Tibial nerve (tissue), 4 donors: ENCODE results near the gene SH3RF2.

ENCODE experiments used
- EP300 ChIP-seq, 2 donors: sonication (generic); formaldehyde crosslinking; IDR thresholded peaks; one replicate each; pipeline ENCODE4 v1.6.1; 2017; ENCODE audit warnings: antibody characterized with exemption in 2 of 2, mild to moderate bottlenecking in 1 of 2
- TF ChIP-seq, protein P1 (sequence below), 5 experiments: fragments of 200-600 bp in 3 of 5; fragments of 450-650 bp in 2 of 5; sonication (generic) in 3 of 5; IDR thresholded peaks; one replicate each; pipeline ENCODE4 v1.5.1; 2016 to 2019; ENCODE audit warnings: antibody characterized with exemption in 5 of 5, mild to moderate bottlenecking in 3 of 5, moderate library complexity in 2 of 5

DNA sequence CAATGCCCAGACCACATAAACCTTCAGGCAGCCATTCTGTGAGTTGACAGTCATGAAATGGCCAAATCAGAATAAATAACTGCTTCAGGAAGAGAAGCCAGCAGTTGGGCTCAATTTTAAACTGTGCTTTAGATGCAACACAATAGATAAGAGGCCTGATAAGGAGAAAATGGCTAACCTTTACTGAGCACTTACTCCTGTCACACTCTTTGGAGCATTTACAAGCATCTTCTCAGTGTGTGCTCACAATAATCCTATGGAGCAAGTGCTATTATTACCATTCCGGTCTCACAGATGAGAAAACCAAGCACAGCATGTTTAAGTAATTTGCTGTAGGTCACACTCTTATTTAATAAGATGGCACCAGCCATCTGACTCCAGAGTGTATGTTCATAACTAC is 11.5 kb upstream of the SH3RF2 start:
- TF ChIP-seq, protein P1, sequence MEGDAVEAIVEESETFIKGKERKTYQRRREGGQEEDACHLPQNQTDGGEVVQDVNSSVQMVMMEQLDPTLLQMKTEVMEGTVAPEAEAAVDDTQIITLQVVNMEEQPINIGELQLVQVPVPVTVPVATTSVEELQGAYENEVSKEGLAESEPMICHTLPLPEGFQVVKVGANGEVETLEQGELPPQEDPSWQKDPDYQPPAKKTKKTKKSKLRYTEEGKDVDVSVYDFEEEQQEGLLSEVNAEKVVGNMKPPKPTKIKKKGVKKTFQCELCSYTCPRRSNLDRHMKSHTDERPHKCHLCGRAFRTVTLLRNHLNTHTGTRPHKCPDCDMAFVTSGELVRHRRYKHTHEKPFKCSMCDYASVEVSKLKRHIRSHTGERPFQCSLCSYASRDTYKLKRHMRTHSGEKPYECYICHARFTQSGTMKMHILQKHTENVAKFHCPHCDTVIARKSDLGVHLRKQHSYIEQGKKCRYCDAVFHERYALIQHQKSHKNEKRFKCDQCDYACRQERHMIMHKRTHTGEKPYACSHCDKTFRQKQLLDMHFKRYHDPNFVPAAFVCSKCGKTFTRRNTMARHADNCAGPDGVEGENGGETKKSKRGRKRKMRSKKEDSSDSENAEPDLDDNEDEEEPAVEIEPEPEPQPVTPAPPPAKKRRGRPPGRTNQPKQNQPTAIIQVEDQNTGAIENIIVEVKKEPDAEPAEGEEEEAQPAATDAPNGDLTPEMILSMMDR (IDR thresholded peaks at IDR 0.05), result no peak
- TF ChIP-seq EP300 (IDR thresholded peaks at IDR 0.05), result no peak
